HUES64 (cell line): Measurements from ENCODE around the gene MAP2K5.
A peak's percentile ranks its signal among the peaks of the same experiment; 100 is the strongest.

Experiments
- H3K27ac ChIP-seq: 2 replicates; pipeline ENCODE4 v1.7.0; 2013; ENCODE audit warnings: low read depth, low read length, inconsistent platforms
- H3K27me3 ChIP-seq: 2 replicates; pipeline ENCODE4 v1.6.1; 2013; ENCODE audit warnings: mild to moderate bottlenecking, low read length; ENCODE audit not compliant: insufficient read depth
- H3K36me3 ChIP-seq: 2 replicates; pipeline ENCODE4 v1.6.1; 2013; ENCODE audit warnings: mild to moderate bottlenecking, low read length; ENCODE audit not compliant: insufficient read depth
- H3K4me1 ChIP-seq: 2 replicates; pipeline ENCODE4 v1.6.1; 2013; ENCODE audit warnings: mild to moderate bottlenecking, low read length, moderate library complexity; ENCODE audit not compliant: insufficient read depth
- H3K4me3 ChIP-seq: 2 replicates; pipeline ENCODE4 v1.5.1; 2013; ENCODE audit warnings: mild to moderate bottlenecking, low read length, moderate library complexity
- H3K9ac ChIP-seq: 2 replicates; pipeline ENCODE4 v1.6.1; 2013; ENCODE audit warnings: mild to moderate bottlenecking, low read depth, low read length
- H3K9me3 ChIP-seq: 2 replicates; pipeline ENCODE4 v1.6.1; 2013; ENCODE audit warnings: low read depth, low read length; ENCODE audit not compliant: insufficient read depth
- WGBS: fragments of 150-250, 120-280 bp; methylation state at CpG from one replicate; pipeline ENCODE4 v1.1.7; 2013; ENCODE audit warnings: missing lambda C conversion rate; 5-methylcytosine and 5-hydroxymethylcytosine counted together

The MAP2K5 gene

DNA sequence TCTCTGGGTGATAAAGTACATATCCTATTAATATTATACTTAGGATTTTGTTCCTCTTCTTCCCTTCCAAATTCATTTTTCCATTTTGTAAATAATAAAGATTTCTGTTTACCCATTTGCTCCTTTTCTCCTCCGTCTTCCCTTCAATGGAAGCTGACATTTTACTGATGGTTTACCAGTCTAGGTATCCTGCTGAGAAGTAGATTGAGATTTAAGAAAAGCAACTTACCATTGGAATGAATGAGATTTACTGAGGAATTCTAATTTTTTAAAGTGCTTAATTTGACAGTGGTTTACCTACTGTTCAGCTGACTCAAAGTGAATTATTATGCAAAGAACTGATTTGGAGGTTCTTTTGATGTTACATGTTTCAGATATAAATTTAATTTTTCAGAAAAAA is 19.2 kb upstream of the MAP2K5 start:
- H3K27me3 ChIP-seq = peaks cover 12% of the 10 kb centered on the region
- WGBS = no CpG with 5 or more reads among the region's 1 CpG
- H3K27ac ChIP-seq = no peak overlapping the region
- peaks cover 24% of the 10 kb centered on the region for H3K4me1 ChIP-seq
- no peaks in the 10 kb centered on the region for H3K9me3 ChIP-seq
- H3K9ac ChIP-seq = no peak overlapping the region
- H3K4me3 ChIP-seq = peak overlapping the region; percentile 77; the same call in 1 of the 2 replicates
- peaks cover 3% of the 10 kb centered on the region; the same call in 1 of the 2 replicates for H3K36me3 ChIP-seq

- Histone ChIP-seq H3K27me3 (peaks cover 12% of the 10 kb centered on the region), H3K36me3 (peaks cover 3% of the 10 kb centered on the region; the same call in 1 of the 2 replicates), H3K9ac (no peak overlapping the region), H3K27ac (no peak overlapping the region), H3K4me3 (no peak overlapping the region), H3K9me3 (no peaks in the 10 kb centered on the region), H3K4me1 (peaks cover 24% of the 10 kb centered on the region)
Measured at GRCh38 chr15:67524235-67524634, 18.3 kb upstream of the MAP2K5 start.

DNA sequence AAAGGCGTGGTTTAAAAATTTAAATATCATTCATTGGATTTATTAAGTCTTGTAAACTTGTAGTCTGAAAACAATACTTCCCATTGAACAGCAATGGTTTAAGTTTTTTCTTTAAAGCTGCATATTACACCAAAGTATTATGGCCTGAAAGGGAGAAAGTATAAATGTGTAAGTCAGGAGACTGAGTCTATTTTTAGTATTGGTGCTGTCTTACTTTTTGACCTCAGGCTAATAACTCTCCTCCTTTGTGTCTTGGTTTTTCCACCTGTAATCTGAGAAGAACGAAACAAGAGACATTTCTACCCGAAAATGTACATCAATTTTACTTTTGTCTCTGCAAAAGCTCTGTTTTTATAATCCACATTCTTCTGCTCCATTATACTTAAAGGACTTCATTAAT is 14.0 kb upstream of the MAP2K5 start:
- H3K27me3 ChIP-seq = no peaks in the 10 kb centered on the region
- H3K9ac ChIP-seq = no peak overlapping the region
- no peak overlapping the region for H3K4me3 ChIP-seq
- 96% methylated on average over 2 of the region's 3 CpGs for WGBS
- no peak overlapping the region for H3K27ac ChIP-seq
- no peaks in the 10 kb centered on the region for H3K9me3 ChIP-seq
- H3K36me3 ChIP-seq = peaks cover 3% of the 10 kb centered on the region; the same call in 1 of the 2 replicates
- H3K4me1 ChIP-seq = peaks cover 5% of the 10 kb centered on the region

GRCh38 chr15:67531379-67531914 is 11.1 kb upstream of the MAP2K5 start:
- WGBS = 93% methylated on average over 2 of the region's 3 CpGs
- no peak overlapping the region for H3K9ac ChIP-seq
- no peak overlapping the region for H3K4me3 ChIP-seq
- peaks cover 3% of the 10 kb centered on the region; the same call in 1 of the 2 replicates for H3K36me3 ChIP-seq
- no peaks in the 10 kb centered on the region for H3K27me3 ChIP-seq
- no peaks in the 10 kb centered on the region for H3K4me1 ChIP-seq
- H3K27ac ChIP-seq = no peak overlapping the region
- H3K9me3 ChIP-seq = no peaks in the 10 kb centered on the region

GRCh38 chr15:67533873-67534272 is 8.6 kb upstream of the MAP2K5 start:
- H3K27ac ChIP-seq = no peak overlapping the region
- no peaks in the 10 kb centered on the region for H3K4me1 ChIP-seq
- no peak overlapping the region for H3K9ac ChIP-seq
- no peak overlapping the region for H3K4me3 ChIP-seq
- H3K36me3 ChIP-seq = no peaks in the 10 kb centered on the region
- no peaks in the 10 kb centered on the region for H3K27me3 ChIP-seq
- no peaks in the 10 kb centered on the region for H3K9me3 ChIP-seq
- 80% methylated on average over 1 of the region's 1 CpG for whole genome bisulfite sequencing

DNA sequence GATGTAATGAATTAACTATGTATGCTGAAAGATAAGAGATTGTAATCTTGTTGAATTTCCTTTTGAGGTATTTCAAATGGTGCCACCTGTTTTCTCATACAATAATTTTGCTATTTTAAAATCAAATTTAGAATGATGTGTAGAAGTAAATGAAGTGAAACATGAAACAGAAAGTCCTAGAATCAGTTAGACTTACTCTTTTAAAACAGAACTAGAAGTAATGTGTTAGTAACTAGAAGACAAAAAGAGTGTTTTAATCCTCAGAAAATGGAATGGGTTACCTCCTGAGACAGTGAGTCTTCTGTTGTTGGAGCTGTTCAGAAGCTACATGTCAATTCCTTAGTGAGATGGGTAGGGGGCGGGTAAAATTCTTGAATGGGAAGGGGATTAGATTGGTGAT is 8.1 kb upstream of the MAP2K5 start:
- Histone ChIP-seq H3K27me3 (no peaks in the 10 kb centered on the region), H3K4me3 (no peak overlapping the region), H3K4me1 (no peaks in the 10 kb centered on the region), H3K27ac (no peak overlapping the region), H3K9ac (no peak overlapping the region), H3K36me3 (no peaks in the 10 kb centered on the region), H3K9me3 (no peaks in the 10 kb centered on the region)
- 93% methylated on average over 1 of the region's 1 CpG for WGBS

DNA sequence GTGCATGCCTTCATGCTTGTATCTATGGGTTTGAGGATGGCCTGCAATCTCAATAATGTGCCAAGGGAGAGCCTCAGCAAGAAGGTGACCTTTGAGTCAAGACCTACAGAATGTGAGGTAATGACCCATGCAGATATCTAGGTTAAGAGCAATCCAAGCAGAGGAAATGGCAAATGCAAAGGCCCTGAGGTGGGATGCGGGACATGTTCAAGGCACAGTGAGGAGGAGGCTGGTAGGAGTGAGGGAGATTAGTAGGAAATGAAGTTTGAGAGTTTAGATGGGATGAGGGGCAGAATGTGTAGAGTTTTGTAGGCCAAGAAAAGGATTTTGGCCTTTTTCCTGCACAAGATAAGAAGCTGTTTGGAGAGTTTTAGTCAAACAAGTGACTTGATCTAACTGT is 4.7 kb upstream of the MAP2K5 start:
- WGBS = 92% methylated on average over 1 of the region's 1 CpG
- H3K9ac ChIP-seq = no peak overlapping the region
- no peaks in the 10 kb centered on the region for H3K27me3 ChIP-seq
- no peak overlapping the region for H3K27ac ChIP-seq
- H3K9me3 ChIP-seq = no peaks in the 10 kb centered on the region
- no peaks in the 10 kb centered on the region for H3K36me3 ChIP-seq
- H3K4me3 ChIP-seq = no peak overlapping the region
- 0 out of 2 replicates have a peak, but pooled peaks cover 4% of the 10 kb centered on the region for H3K4me1 ChIP-seq

- Histone ChIP-seq H3K27ac (no peak overlapping the region), H3K4me1 (peaks cover 12% of the 10 kb centered on the region)
- whole genome bisulfite sequencing = 67% methylated on average over 7 of the region's 7 CpGs
Measured at GRCh38 chr15:67543348-67543718, 830 bp downstream of the MAP2K5 start.

GRCh38 chr15:67544475-67544874 is 2.0 kb downstream of the MAP2K5 start:
- WGBS = 81% methylated on average over 3 of the region's 3 CpGs
- H3K4me3 ChIP-seq = no peak overlapping the region

More at GRCh38 chr15:67543348-67543718, 830 bp downstream of the MAP2K5 start:
- H3K4me3 ChIP-seq = peak overlapping the region; percentile 94
- no peaks in the 10 kb centered on the region for H3K9me3 ChIP-seq
- peaks cover 2% of the 10 kb centered on the region; the same call in 1 of the 2 replicates for H3K36me3 ChIP-seq
- no peaks in the 10 kb centered on the region for H3K27me3 ChIP-seq
- peak overlapping the region; percentile 76; the same call in 1 of the 2 replicates for H3K9ac ChIP-seq

GRCh38 chr15:67545864-67546263 is 3.4 kb downstream of the MAP2K5 start:
- no peaks in the 10 kb centered on the region for H3K27me3 ChIP-seq
- no peak overlapping the region for H3K4me3 ChIP-seq
- 91% methylated on average over 3 of the region's 3 CpGs for WGBS
- H3K27ac ChIP-seq = no peak overlapping the region
- peaks cover 2% of the 10 kb centered on the region; the same call in 1 of the 2 replicates for H3K36me3 ChIP-seq
- peaks cover 32% of the 10 kb centered on the region for H3K4me1 ChIP-seq
- H3K9me3 ChIP-seq = no peaks in the 10 kb centered on the region
- H3K9ac ChIP-seq = no peak overlapping the region

More at GRCh38 chr15:67544475-67544874, 2.0 kb downstream of the MAP2K5 start:
- Histone ChIP-seq H3K27me3 (no peaks in the 10 kb centered on the region), H3K9me3 (no peaks in the 10 kb centered on the region), H3K9ac (no peak overlapping the region), H3K36me3 (peaks cover 2% of the 10 kb centered on the region; the same call in 1 of the 2 replicates), H3K4me1 (peaks cover 22% of the 10 kb centered on the region), H3K27ac (no peak overlapping the region)

DNA sequence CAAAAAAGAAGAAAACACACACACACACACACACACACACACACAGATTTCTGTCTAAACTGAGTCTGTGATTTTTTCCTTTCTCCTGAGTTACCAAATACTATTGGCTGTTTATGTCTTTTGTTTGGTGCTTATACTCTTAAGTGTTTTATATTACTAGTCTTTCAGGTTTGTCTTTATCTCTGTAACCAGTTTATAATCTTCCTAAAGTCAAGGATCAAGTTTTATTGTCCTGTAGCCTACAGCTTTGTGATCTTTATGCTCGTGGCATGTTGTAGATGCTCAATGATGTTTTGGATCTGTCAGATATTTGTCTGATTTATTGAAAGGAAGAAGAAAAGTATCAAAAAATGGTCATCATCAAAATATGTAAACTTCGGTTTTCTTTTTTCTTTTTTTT is 4.6 kb downstream of the MAP2K5 start:
- Histone ChIP-seq H3K9ac (no peak overlapping the region), H3K27me3 (no peaks in the 10 kb centered on the region), H3K27ac (no peak overlapping the region), H3K9me3 (no peaks in the 10 kb centered on the region), H3K36me3 (peaks cover 12% of the 10 kb centered on the region), H3K4me1 (peaks cover 28% of the 10 kb centered on the region), H3K4me3 (no peak overlapping the region)
- WGBS = 94% methylated on average over 2 of the region's 2 CpGs

GRCh38 chr15:67547836-67548235 is 5.3 kb downstream of the MAP2K5 start:
- Histone ChIP-seq H3K27ac (peak overlapping the region; percentile 12; the same call in 1 of the 2 replicates), H3K27me3 (no peaks in the 10 kb centered on the region), H3K4me3 (no peak overlapping the region), H3K9ac (no peak overlapping the region), H3K36me3 (peaks cover 12% of the 10 kb centered on the region), H3K9me3 (no peaks in the 10 kb centered on the region), H3K4me1 (peaks cover 28% of the 10 kb centered on the region)
- WGBS = 54% methylated on average over 2 of the region's 3 CpGs
